Measurements from ENCODE around the gene RABGAP1L. TPM values are rescaled to one million over a fixed set of nuclear protein-coding genes. Genes with fewer than 3 reads are reported as not detected.

The RABGAP1L gene
- total RNA-seq, 1 donor from 2014 or later, result 116 TPM

DNA sequence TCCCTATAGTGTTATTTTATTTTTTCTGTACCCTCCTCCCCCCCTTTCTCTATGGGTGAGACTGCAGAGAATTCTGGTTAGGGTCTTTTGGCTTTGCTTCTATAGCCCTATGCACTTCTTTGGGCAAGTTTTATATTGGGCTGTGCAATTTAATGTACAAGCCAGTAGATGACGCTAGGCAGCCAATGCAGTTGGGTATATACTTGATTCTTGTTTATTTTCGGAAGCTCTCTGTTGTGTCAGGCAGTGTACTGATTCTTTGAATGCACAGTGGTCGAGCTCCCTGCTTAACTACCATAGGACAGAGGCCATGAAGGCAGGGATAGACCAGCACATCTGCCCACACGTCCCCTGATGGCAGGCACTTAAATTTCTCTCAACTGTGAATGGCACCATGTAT lies 254.3 kb downstream of the RABGAP1L start:
- DNase-seq (ENCODE audit: low spot score in 2 of 2), result no peak

DNA sequence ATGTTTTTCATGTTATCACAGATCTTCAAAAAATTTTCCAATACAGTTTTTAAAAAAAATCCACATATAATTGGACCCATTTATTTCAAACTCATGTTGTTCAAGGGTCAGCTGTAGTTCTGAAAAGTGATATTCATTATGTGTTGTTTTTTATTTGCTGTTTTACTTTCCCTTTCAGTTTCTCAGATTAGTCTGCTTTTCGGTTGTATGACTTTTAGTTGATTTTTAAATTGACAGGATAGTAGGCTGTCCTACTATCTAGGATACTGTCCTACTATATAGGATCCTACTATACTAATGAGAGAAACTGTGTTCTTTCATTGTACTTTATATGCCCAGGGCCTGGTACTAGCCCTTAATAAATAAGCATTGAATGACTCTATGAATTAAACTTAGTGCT lies 254.9 kb downstream of the RABGAP1L start:
- no peak for FAIRE-seq
- no peak for DNase-seq (ENCODE audit: low spot score in 2 of 2)

More for the DNA sequence above, 254.3 kb downstream of the RABGAP1L start:
- no peak for FAIRE-seq

DNA sequence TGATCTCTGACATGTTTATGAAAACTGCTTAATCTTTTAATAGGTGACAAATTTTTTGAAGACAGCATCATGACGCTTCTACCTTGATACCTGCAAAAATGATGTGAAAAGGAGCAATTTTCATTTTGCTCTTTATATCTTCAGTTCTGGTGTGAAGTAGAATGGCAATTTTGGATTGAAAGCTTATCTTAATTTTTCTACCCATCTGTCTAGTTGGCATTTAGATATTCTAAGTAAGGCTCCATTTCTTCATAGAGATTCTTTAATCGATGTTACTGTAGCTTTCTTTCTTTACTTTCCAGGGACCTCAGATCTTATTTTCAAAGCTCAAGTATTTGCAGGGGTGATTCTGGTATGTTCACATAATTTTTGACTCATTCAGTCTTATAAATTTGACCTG lies 256.2 kb downstream of the RABGAP1L start:
- DNase-seq (ENCODE audit: low spot score in 2 of 2), result no peak
- FAIRE-seq, result no peak

DNA sequence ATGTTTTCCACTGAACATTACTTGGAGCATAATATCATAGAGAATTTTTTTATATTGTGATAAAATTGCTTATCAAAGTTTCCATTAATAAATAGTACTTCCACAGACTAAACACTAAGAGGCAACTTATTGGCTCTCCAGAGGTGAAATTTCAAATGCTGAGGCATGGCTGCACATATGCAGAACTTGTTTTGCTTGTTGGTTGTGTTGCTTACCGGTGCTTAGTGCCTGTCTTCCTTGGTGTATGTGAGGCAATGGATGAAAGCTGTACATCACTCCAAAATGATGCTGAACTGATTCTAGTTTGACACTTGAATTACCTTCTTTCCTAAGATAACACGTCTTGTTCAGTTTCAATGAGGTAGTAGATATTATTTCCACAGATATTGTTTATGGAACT lies 258.6 kb downstream of the RABGAP1L start:
- DNase-seq (ENCODE audit: low spot score in 2 of 2), result no peak
- no peak for FAIRE-seq

DNA sequence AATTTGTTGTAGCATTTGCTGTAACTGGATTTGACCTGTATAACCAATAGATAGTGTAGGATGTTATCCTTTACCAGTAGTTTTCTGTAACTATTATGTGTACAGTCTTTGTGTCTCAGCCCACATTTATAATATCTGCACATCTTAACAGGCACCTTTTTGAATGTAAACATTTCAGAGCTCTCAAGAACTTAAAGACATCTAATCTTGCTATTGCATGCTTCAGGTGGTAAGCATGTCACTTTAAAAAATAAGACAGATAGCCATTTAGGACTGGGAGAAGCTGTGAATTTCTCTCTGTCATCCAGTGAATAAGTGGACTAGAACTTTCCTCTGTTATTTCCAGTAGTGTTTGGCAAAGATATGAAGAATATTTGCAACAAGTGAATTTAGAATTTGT lies 265.8 kb downstream of the RABGAP1L start:
- no peak for DNase-seq (ENCODE audit: low spot score in 2 of 2)
- FAIRE-seq, result no peak

- DNase-seq (ENCODE audit: low spot score in 2 of 2) (no peak), FAIRE-seq (no peak)
Measured at GRCh38 chr1:174426153-174426552, 266.8 kb downstream of the RABGAP1L start.

- DNase-seq (ENCODE audit: low spot score in 2 of 2) (no peak), FAIRE-seq (no peak)
Measured at GRCh38 chr1:174428033-174428432, 268.7 kb downstream of the RABGAP1L start.

DNA sequence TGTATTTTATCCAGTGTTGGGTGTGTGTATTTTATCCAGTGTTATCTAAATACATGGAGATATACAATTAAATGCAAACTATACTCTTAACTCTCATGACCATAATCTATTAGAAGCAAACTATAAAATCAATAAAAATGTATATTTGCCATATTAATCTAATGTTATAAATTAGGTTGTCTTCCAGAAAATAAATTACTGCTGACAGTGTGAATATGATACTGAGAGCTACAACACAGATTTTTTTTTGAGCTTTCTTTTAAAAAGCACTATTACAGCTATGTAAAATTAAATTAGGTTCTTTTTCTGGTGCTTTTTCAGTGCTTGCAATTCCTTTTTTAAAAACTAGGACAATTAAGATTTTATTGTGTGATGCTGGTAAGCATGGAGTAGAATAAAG lies 269.4 kb downstream of the RABGAP1L start:
- FAIRE-seq (no peak), DNase-seq (ENCODE audit: low spot score in 2 of 2) (no peak)

- no peak for FAIRE-seq
Measured at GRCh38 chr1:174433451-174433850, 274.1 kb downstream of the RABGAP1L start.

DNA sequence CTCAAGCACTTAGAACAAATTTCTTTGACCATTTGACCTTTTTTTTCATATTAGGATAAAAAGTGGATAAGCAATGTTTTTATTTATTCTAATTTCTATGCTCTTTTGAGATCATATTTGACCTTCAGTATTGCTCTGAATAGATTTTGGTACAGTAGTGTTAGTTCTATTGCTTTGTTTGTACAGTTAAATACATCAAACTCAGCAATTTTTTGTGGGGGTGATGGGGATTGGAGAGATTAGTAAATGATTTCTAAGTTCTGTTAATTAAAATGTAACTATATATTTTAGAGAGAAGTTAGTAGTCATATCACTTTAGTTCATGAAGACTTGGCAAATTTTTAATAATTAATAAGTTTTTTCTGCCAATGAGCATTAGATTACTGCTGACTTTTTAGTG lies 286.0 kb downstream of the RABGAP1L start:
- FAIRE-seq, result no peak
- no peak for DNase-seq (ENCODE audit: low spot score in 2 of 2)

More at GRCh38 chr1:174433451-174433850, 274.1 kb downstream of the RABGAP1L start:
- no peak for DNase-seq (ENCODE audit: low spot score in 2 of 2)

- no peak for FAIRE-seq
- no peak for DNase-seq (ENCODE audit: low spot score in 2 of 2)
Measured at GRCh38 chr1:174445817-174446216, 286.5 kb downstream of the RABGAP1L start.

DNA sequence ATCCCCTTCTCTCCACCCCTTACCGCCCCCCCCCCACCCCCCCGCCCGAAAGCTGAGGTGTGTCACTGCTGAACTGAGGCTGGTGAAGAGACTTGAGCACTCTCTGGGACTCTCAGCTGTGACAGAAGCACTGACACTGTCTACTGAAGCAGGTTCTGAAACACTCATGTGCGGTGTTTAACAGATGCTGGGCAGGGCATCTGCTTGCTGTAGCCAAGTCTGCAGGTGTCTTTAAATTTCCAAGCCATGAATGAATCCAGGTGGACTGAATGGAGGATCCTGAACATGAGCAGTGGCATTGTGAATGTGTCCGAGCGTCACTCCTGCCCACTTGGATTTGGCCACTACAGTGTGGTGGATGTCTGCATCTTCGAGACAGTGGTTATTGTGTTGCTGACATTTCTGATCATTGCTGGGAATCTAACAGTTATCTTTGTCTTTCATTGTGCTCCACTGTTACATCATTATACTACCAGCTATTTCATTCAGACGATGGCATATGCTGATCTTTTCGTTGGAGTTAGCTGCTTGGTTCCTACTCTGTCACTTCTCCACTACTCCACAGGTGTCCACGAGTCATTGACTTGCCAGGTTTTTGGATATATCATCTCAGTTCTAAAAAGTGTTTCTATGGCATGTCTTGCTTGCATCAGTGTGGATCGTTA lies 288.7 kb downstream of the RABGAP1L start, which contains the start of gene GPR52:
TSS of gene GPR52 (plus strand) at position 99 of the 665 bp plus-strand sequence. CDS start at position 247, 148 bp downstream.
- FAIRE-seq (no peak), DNase-seq (ENCODE audit: low spot score in 2 of 2) (no peak)

DNA sequence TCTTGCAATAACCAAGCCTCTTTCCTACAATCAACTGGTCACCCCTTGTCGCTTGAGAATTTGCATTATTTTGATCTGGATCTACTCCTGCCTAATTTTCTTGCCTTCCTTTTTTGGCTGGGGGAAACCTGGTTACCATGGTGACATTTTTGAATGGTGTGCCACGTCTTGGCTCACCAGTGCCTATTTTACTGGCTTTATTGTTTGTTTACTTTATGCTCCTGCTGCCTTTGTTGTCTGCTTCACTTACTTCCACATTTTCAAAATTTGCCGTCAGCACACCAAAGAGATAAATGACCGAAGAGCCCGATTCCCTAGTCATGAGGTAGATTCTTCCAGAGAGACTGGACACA lies 289.2 kb downstream of the RABGAP1L start:
- DNase-seq (ENCODE audit: low spot score in 2 of 2) (no peak), FAIRE-seq (no peak)

- DNase-seq (ENCODE audit: low spot score in 2 of 2) (no peak), FAIRE-seq (no peak)
Measured at GRCh38 chr1:174448974-174449373, 289.7 kb downstream of the RABGAP1L start.

DNA sequence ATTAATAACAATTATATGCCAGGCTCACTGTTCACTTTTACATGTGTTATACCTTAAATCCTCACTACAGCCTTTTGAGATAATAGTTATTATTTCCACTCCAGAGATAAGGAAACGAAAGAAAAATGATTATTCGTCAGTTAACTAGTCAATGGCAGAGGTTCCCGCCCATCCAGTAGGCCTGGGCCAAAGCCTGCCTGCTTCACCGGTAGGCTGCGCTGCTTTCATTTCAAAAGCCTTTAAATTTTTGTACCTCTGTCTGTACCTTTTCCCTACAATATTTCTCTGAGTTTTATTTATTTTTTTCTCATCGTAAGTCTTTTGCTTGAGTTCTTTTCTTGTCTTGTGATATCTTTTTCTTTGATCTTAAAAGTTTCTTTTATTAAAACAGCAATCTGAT lies 292.1 kb downstream of the RABGAP1L start:
- DNase-seq (ENCODE audit: low spot score in 2 of 2), result no peak
- FAIRE-seq, result no peak

- DNase-seq (ENCODE audit: low spot score in 2 of 2) (no peak), FAIRE-seq (no peak)
Measured at GRCh38 chr1:174465855-174466254, 306.5 kb downstream of the RABGAP1L start.

- FAIRE-seq (no peak), DNase-seq (ENCODE audit: low spot score in 2 of 2) (no peak)
Measured at GRCh38 chr1:174466607-174467006, 307.3 kb downstream of the RABGAP1L start.

GRCh38 chr1:174469052-174469451 lies 309.7 kb downstream of the RABGAP1L start:
- DNase-seq (ENCODE audit: low spot score in 2 of 2) (no peak), FAIRE-seq (no peak)

- DNase-seq (ENCODE audit: low spot score in 2 of 2) (no peak), FAIRE-seq (no peak)
Measured at GRCh38 chr1:174469687-174470086, 310.4 kb downstream of the RABGAP1L start.

DNA sequence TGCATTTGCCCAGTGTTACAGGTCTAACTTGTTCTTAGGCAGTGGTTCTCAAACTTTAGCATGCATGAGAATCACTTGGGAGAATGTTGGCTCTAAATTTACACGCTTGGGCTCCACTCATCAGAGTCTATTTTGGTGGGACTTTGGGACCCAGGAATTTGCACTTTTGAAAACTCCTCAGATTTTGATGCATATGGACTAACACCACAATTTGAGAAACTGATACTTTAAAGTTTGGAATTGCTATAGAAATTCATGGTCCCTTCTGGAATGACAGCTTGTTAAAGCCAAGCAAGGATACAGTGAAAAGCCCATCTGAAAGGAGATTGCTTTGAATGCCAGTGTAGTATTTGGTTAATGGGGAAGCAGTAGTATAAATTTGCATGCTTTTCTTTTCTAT lies 320.0 kb downstream of the RABGAP1L start:
- DNase-seq (ENCODE audit: low spot score in 2 of 2), result no peak
- FAIRE-seq, result no peak

DNA sequence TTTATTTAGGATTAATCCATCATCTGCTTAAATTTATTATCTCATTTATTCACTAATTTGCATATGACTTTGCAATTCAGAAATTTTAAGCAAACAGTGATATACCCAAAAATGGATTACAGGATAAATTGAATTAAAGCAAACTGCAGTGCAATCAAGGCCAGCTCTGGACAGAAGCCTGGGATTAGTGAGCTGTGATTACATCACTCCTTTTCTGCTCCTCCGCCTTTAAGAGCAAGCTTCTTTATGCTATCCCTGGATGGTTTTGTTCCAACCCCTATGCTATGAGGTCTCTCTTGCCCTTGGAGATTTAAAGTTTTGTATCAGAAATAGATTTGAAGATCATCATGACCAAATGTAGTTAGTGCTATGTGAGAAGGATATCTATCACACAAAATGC lies 321.0 kb downstream of the RABGAP1L start:
- no peak for FAIRE-seq

DNA sequence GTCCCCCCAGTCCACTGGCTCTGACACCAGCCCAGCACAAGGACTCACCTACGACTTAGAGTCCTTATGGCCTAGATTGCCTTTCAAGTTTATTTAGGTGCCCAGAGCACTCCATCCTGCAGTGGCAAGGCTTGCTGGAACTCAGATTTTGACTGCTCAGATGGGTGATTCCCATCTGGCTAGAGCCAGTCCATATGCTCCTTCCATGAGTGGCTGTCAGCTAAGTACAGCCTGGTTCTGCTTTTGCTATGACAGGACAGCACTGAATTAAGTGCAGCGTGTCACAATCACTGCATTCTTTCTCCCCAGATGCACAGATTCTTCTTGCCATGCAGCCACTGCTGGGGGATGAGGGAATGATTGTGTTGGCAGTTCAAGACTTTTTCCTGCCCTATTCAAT lies 332.3 kb downstream of the RABGAP1L start:
- DNase-seq (ENCODE audit: low spot score in 2 of 2) (no peak), FAIRE-seq (no peak)

More for the DNA sequence above, 321.0 kb downstream of the RABGAP1L start:
- no peak for DNase-seq (ENCODE audit: low spot score in 2 of 2)

DNA sequence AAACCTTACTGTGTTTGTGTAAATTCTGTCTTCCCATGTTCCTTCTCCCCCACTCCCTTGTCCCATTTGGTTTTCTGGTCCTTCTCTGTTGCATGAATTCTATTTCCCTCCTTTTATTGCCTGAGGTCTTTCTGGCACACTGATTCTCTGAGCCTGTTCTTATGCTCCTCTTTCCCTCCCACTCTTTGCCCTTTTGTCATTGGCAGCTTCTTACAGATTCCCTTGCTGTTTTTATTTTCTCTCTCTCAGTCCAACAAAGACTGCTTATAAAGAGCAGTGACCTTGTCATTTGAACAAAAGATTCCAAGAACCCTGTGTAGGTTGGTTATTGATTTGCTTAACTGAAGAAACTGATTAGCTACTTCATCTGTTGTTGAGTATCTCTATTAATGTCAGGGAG lies 338.2 kb downstream of the RABGAP1L start:
- FAIRE-seq, result no peak
- no peak for DNase-seq (ENCODE audit: low spot score in 2 of 2)
